ENCODE data around the gene GSN. TPM values are rescaled to one million over a fixed set of nuclear protein-coding genes. Genes with fewer than 3 reads are reported as not detected.

The GSN gene
- total RNA-seq, 1 experiment from 2014 or later, result 100 TPM

DNA sequence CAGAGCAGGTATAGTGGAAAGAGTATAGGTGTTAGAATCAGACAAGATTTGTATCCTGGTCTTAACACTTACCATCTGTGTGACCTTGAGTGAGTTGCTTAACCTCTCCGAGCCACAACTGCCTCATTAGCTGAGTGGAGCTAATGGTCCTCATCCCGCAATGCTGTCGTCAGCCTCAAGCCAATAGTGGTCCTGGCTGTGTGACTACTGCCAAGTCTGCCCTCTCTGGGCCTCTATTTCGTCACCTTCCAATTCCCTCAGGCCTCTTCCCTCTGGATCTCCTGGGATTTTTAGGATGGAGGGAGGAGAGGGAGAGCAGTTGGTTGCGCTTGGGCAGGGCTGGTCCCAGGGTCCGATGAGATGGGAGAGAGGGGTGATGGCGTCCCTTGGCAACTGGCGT, 60.5 kb downstream of the GSN start:
- Mint-ChIP-seq H3K27me3 (ENCODE audit: insufficient read depth, unreplicated experiment) (no peaks in the 10 kb centered on the region), H3K4me1 (ENCODE audit: low read depth, unreplicated experiment) (no peaks in the 10 kb centered on the region), H3K36me3 (ENCODE audit: insufficient read depth, unreplicated experiment) (peaks cover 38% of the 10 kb centered on the region), H3K4me3 (ENCODE audit: unreplicated experiment) (no peak overlapping the region), H3K27ac (ENCODE audit: unreplicated experiment) (no peak overlapping the region), H3K9me3 (ENCODE audit: unreplicated experiment) (no peaks in the 10 kb centered on the region)
- TF ChIP-seq, protein P1, sequence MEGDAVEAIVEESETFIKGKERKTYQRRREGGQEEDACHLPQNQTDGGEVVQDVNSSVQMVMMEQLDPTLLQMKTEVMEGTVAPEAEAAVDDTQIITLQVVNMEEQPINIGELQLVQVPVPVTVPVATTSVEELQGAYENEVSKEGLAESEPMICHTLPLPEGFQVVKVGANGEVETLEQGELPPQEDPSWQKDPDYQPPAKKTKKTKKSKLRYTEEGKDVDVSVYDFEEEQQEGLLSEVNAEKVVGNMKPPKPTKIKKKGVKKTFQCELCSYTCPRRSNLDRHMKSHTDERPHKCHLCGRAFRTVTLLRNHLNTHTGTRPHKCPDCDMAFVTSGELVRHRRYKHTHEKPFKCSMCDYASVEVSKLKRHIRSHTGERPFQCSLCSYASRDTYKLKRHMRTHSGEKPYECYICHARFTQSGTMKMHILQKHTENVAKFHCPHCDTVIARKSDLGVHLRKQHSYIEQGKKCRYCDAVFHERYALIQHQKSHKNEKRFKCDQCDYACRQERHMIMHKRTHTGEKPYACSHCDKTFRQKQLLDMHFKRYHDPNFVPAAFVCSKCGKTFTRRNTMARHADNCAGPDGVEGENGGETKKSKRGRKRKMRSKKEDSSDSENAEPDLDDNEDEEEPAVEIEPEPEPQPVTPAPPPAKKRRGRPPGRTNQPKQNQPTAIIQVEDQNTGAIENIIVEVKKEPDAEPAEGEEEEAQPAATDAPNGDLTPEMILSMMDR (IDR thresholded peaks at IDR 0.05; ENCODE audit: insufficient read depth in 1 of 2, low read depth in 1 of 2, low read length in 1 of 2, severe bottlenecking in 1 of 2, unreplicated experiment in 1 of 2), result no peak
- Histone ChIP-seq H3K4me1 (peaks cover 11% of the 10 kb centered on the region; the same call in 1 of the 2 replicates), H3K4me3 (ENCODE audit: low read depth, low read length) (no peak overlapping the region), H3K36me3 (ENCODE audit: control insufficient read depth, insufficient read depth, low read length) (peaks cover 4% of the 10 kb centered on the region), H3K27me3 (replicated peaks; ENCODE audit: control insufficient read depth, insufficient read depth, low read length) (no peaks in the 10 kb centered on the region), H3K9me3 (no peaks in the 10 kb centered on the region)
- DNase-seq, result no peak
- intact Hi-C loops (cut with micrococcal nuclease; ENCODE audit: unreplicated experiment), result no loop called here
- CTCF ChIA-PET, result no interaction called here
- POLR2A ChIA-PET, result no interaction called here
- BruUV-seq (replicated peaks), result no TSS peak

- no TSS peak for BruUV-seq (replicated peaks)
These were observed 61.1 kb downstream of the GSN start for GRCh38 chr9:121328876-121329681.

DNA sequence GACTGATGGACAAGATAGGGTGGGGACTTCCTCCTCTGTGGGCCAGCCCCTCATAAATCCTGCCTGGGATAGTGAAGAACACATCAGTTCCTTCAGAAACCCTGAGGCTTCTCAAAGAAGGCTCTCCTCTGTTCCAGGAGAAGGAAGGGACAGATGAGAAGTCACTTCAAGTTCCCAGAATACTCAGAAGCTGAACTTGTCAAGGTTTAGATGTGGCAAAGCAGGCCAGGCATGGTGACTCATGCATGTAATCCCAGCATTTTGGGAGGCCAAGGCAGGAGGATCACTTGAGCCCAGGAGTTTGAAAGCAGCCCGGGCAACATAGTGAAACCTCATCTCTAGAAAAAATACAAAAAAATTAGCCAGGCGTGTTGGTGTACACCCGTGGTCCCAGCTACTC, 63.6 kb downstream of the GSN start:
- no peak overlapping the region for H3K27ac Mint-ChIP-seq (ENCODE audit: unreplicated experiment)
- H3K27me3 ChIP-seq (replicated peaks; ENCODE audit: control insufficient read depth, insufficient read depth, low read length), result no peaks in the 10 kb centered on the region
- DNase-seq, result no peak
- no peaks in the 10 kb centered on the region for H3K9me3 ChIP-seq
- peaks cover 14% of the 10 kb centered on the region; the same call in 1 of the 2 replicates for H3K4me1 ChIP-seq
- peaks cover 21% of the 10 kb centered on the region for H3K36me3 Mint-ChIP-seq (ENCODE audit: insufficient read depth, unreplicated experiment)
- no peak overlapping the region for H3K4me3 ChIP-seq (ENCODE audit: low read depth, low read length)
- ChIA-PET POLR2A (no interaction called here), CTCF (no interaction called here)
- TF ChIP-seq, protein P1 (IDR thresholded peaks at IDR 0.05; ENCODE audit: insufficient read depth in 1 of 2, low read depth in 1 of 2, low read length in 1 of 2, severe bottlenecking in 1 of 2, unreplicated experiment in 1 of 2), result no peak
- no peaks in the 10 kb centered on the region for H3K9me3 Mint-ChIP-seq (ENCODE audit: unreplicated experiment)
- peaks cover 8% of the 10 kb centered on the region for H3K4me1 Mint-ChIP-seq (ENCODE audit: low read depth, unreplicated experiment)
- BruUV-seq (replicated peaks), result no TSS peak
- intact Hi-C loops (cut with micrococcal nuclease; ENCODE audit: unreplicated experiment), result no loop called here
- peaks cover 4% of the 10 kb centered on the region for H3K36me3 ChIP-seq (ENCODE audit: control insufficient read depth, insufficient read depth, low read length)
- no peaks in the 10 kb centered on the region for H3K27me3 Mint-ChIP-seq (ENCODE audit: insufficient read depth, unreplicated experiment)
- no peak overlapping the region for H3K4me3 Mint-ChIP-seq (ENCODE audit: unreplicated experiment)

More at GRCh38 chr9:121328876-121329681, 61.1 kb downstream of the GSN start:
- Mint-ChIP-seq H3K9me3 (ENCODE audit: unreplicated experiment) (no peaks in the 10 kb centered on the region), H3K4me3 (ENCODE audit: unreplicated experiment) (no peak overlapping the region), H3K27me3 (ENCODE audit: insufficient read depth, unreplicated experiment) (no peaks in the 10 kb centered on the region), H3K27ac (ENCODE audit: unreplicated experiment) (no peak overlapping the region), H3K4me1 (ENCODE audit: low read depth, unreplicated experiment) (no peaks in the 10 kb centered on the region), H3K36me3 (ENCODE audit: insufficient read depth, unreplicated experiment) (peaks cover 32% of the 10 kb centered on the region)
- ChIA-PET POLR2A (no interaction called here), CTCF (no interaction called here)
- Histone ChIP-seq H3K4me3 (ENCODE audit: low read depth, low read length) (no peak overlapping the region), H3K36me3 (ENCODE audit: control insufficient read depth, insufficient read depth, low read length) (peaks cover 4% of the 10 kb centered on the region), H3K4me1 (peaks cover 12% of the 10 kb centered on the region; the same call in 1 of the 2 replicates), H3K27me3 (replicated peaks; ENCODE audit: control insufficient read depth, insufficient read depth, low read length) (no peaks in the 10 kb centered on the region), H3K9me3 (no peaks in the 10 kb centered on the region)
- TF ChIP-seq, protein P1 (IDR thresholded peaks at IDR 0.05; ENCODE audit: insufficient read depth in 1 of 2, low read depth in 1 of 2, low read length in 1 of 2, severe bottlenecking in 1 of 2, unreplicated experiment in 1 of 2), result no peak
- DNase-seq, result no peak
- intact Hi-C loops (cut with micrococcal nuclease; ENCODE audit: unreplicated experiment), result no loop called here
